Measurements from ENCODE around the gene SLC17A9. TPM values are rescaled to one million over a fixed set of nuclear protein-coding genes. Genes with fewer than 3 reads are reported as not detected.

Gene SLC17A9
- total RNA-seq, 1 donor from 2014 or later: 12.0 TPM

GRCh38 chr20:62964700-62965099, 12.2 kb downstream of the SLC17A9 start:
- H3K36me3 ChIP-seq (ENCODE audit: control insufficient read depth, insufficient read depth, low read length): no peaks in the 10 kb centered on the region
- TF ChIP-seq, protein P1, sequence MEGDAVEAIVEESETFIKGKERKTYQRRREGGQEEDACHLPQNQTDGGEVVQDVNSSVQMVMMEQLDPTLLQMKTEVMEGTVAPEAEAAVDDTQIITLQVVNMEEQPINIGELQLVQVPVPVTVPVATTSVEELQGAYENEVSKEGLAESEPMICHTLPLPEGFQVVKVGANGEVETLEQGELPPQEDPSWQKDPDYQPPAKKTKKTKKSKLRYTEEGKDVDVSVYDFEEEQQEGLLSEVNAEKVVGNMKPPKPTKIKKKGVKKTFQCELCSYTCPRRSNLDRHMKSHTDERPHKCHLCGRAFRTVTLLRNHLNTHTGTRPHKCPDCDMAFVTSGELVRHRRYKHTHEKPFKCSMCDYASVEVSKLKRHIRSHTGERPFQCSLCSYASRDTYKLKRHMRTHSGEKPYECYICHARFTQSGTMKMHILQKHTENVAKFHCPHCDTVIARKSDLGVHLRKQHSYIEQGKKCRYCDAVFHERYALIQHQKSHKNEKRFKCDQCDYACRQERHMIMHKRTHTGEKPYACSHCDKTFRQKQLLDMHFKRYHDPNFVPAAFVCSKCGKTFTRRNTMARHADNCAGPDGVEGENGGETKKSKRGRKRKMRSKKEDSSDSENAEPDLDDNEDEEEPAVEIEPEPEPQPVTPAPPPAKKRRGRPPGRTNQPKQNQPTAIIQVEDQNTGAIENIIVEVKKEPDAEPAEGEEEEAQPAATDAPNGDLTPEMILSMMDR (IDR thresholded peaks at IDR 0.05; ENCODE audit: insufficient read depth, low read length, poor library complexity, severe bottlenecking): no peak
- DNase-seq (ENCODE audit: low read depth): no peak

GRCh38 chr20:62965363-62965771, 12.9 kb downstream of the SLC17A9 start:
- Histone ChIP-seq H3K36me3 (ENCODE audit: control insufficient read depth, insufficient read depth, low read length) (no peaks in the 10 kb centered on the region), H3K4me3 (ENCODE audit: low read depth, low read length) (no peak overlapping the region), H3K27me3 (ENCODE audit: control insufficient read depth, insufficient read depth, low read length) (peaks cover 8% of the 10 kb centered on the region)
- DNase-seq (ENCODE audit: low read depth): no peak
- TF ChIP-seq, protein P1 (IDR thresholded peaks at IDR 0.05; ENCODE audit: insufficient read depth, low read length, poor library complexity, severe bottlenecking): no peak

More at GRCh38 chr20:62964700-62965099, 12.2 kb downstream of the SLC17A9 start:
- Histone ChIP-seq H3K27me3 (ENCODE audit: control insufficient read depth, insufficient read depth, low read length) (peaks cover 5% of the 10 kb centered on the region), H3K4me3 (ENCODE audit: low read depth, low read length) (no peak overlapping the region)

DNA sequence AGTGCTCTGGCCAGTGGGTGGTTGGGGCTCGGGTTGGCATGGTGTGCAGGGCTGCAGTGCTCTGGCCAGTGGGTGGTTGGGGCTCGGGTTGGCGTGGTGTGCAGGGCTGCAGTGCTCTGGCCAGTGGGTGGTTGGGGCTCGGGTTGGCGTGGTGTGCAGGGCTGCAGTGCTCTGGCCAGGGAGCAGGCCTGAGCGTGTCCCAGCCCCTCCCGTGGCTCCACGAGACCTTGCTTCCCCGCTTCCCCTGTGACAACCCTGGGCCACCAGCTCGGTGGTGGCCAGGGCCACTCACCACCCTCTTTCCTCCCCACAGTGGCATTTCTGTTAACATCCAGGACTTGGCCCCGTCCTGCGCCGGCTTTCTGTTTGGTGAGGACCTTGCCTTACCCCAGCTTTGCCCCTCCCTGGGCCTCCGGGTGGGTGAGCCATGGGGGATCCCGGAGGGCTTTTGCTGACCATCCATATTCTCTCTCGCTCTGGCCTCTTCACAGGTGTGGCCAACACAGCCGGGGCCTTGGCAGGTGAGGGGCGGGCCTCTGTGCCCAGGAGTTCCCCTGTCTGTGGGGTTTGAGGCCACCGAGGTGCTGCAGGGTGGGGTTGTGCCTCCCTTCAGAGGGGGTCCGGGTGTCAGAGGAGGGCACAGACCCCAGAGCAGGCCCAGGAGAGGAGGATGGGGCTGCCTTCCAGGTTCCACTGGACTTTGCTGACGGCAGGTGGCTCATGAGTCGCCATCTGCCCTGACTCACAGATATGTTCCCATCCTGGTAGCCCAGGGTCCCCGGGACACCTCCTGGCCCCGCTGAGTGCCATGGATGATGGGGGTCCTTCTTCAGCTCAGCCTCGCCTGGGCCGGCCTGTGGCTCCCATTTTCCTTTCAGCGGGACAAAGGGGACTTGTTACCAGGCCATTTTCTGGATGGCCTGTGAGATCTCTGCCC, 14.0 kb downstream of the SLC17A9 start:
- peaks cover 18% of the 10 kb centered on the region for H3K27me3 ChIP-seq (ENCODE audit: control insufficient read depth, insufficient read depth, low read length)
- H3K4me3 ChIP-seq (ENCODE audit: low read depth, low read length): no peak overlapping the region
- no peaks in the 10 kb centered on the region for H3K36me3 ChIP-seq (ENCODE audit: control insufficient read depth, insufficient read depth, low read length)
- no peak for DNase-seq (ENCODE audit: low read depth)
- TF ChIP-seq, protein P1 (IDR thresholded peaks at IDR 0.05; ENCODE audit: insufficient read depth, low read length, poor library complexity, severe bottlenecking): no peak

DNA sequence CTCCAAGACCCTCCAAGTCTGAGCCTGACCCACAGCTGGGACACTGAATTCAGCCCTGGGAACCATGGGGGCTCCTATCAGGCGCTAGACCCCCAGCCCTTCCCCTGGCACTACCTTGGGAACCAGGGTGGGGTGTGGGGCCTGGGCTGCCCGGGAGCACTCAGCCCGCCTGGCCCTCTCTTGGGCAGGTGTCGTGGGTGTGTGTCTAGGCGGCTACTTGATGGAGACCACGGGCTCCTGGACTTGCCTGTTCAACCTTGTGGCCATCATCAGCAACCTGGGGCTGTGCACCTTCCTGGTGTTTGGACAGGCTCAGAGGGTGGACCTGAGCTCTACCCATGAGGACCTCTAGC, 14.6 kb downstream of the SLC17A9 start:
- H3K36me3 ChIP-seq (ENCODE audit: control insufficient read depth, insufficient read depth, low read length): no peaks in the 10 kb centered on the region
- H3K4me3 ChIP-seq (ENCODE audit: low read depth, low read length): no peak overlapping the region
- TF ChIP-seq, protein P1 (IDR thresholded peaks at IDR 0.05; ENCODE audit: insufficient read depth, low read length, poor library complexity, severe bottlenecking): no peak
- no peak for DNase-seq (ENCODE audit: low read depth)
- H3K27me3 ChIP-seq (ENCODE audit: control insufficient read depth, insufficient read depth, low read length): peaks cover 22% of the 10 kb centered on the region

- DNase-seq (ENCODE audit: low read depth): no peak
- TF ChIP-seq, protein P1 (IDR thresholded peaks at IDR 0.05; ENCODE audit: insufficient read depth, low read length, poor library complexity, severe bottlenecking): no peak
- peaks cover 28% of the 10 kb centered on the region for H3K27me3 ChIP-seq (ENCODE audit: control insufficient read depth, insufficient read depth, low read length)
- H3K4me3 ChIP-seq (ENCODE audit: low read depth, low read length): no peak overlapping the region
- H3K36me3 ChIP-seq (ENCODE audit: control insufficient read depth, insufficient read depth, low read length): no peaks in the 10 kb centered on the region
Observed at GRCh38 chr20:62967628-62968351, 15.3 kb downstream of the SLC17A9 start.
